IPS-20b (cell line): ENCODE results near the gene DOCK4.

Experiments
- H3K27ac ChIP-seq: one replicate; pipeline ENCODE4 v1.5.1; 2013; ENCODE audit warnings: low read length
- H3K27me3 ChIP-seq: 2 replicates; pipeline ENCODE4 v1.6.1; 2013; ENCODE audit warnings: mild to moderate bottlenecking, low read length, inconsistent platforms; ENCODE audit not compliant: insufficient read depth
- H3K36me3 ChIP-seq: 2 replicates; pipeline ENCODE4 v1.6.1; 2013; ENCODE audit warnings: low read depth, mild to moderate bottlenecking, inconsistent platforms, low read length, moderate library complexity; ENCODE audit not compliant: insufficient read depth
- H3K4me1 ChIP-seq: 2 replicates; pipeline ENCODE4 v1.6.1; 2013; ENCODE audit warnings: mild to moderate bottlenecking, control low read depth, inconsistent platforms, low read length, moderate library complexity; ENCODE audit not compliant: insufficient read depth
- H3K4me3 ChIP-seq: 2 replicates; pipeline ENCODE4 v1.5.1; 2013; ENCODE audit warnings: mild to moderate bottlenecking, low read length, inconsistent platforms
- H3K9ac ChIP-seq: 2 replicates; pipeline ENCODE4 v1.6.1; 2013; ENCODE audit warnings: low read depth, mild to moderate bottlenecking, inconsistent platforms, low read length, moderate library complexity
- H3K9me3 ChIP-seq: 2 replicates; pipeline ENCODE4 v1.6.1; 2013; ENCODE audit warnings: mild to moderate bottlenecking, low read depth, low read length, inconsistent platforms; ENCODE audit not compliant: insufficient read depth

DOCK4 gene

DNA sequence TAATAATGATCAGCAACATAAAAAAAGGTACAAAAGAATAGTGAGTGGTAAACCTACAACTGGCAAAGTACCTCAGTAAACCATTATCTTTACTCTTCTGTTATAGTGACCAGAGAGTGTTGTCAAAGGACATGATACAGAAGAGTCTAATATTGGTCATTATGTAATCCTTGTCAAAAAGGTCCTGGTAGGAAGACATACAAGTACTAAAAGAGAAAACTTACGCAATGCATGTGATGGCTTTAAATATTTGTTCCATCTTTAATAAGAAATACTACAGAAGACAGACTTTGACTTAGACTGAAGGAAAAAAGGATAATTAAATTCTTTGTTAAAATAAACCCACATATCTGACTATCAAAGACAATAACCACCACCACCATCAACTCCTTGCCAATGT, 6.5 kb downstream of the DOCK4 start:
- no peaks in the 10 kb centered on the region; the same call in 1 of the 2 replicates for H3K27me3 ChIP-seq
- peaks cover 3% of the 10 kb centered on the region; the same call in 1 of the 2 replicates for H3K4me1 ChIP-seq
- no peak overlapping the region for H3K4me3 ChIP-seq
- no peaks in the 10 kb centered on the region for H3K9me3 ChIP-seq
- no peaks in the 10 kb centered on the region for H3K36me3 ChIP-seq
- no peak overlapping the region for H3K9ac ChIP-seq
- H3K27ac ChIP-seq: no peak overlapping the region

DNA sequence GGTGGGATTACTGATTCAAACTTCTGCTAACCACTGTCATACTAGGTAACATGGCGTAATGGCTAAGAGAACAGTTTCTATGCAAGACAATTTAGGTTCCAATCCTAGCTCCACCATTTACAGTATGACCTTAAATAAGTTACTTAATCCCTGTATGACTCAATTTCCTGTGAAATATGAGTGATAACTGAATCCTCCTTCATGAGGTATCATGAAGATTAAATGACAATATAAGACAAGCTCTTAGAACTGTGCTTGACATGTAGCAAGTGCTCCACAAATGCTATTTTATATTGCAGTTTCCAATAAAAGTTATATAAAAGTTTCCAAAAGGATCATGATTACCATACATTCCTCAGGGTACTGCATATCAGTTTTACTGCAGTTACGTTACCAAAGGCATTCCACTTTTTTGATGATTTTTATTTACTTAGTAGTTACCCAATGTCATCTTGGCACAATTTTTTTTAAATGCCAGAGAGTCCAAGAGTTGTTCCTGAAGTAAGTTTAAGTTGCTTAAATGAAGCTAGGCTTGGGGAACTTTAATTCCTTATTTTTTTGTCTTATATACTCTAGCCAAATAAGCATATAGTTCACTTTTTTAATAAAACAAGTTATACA, 7.1 kb downstream of the DOCK4 start:
- H3K4me3 ChIP-seq: no peak overlapping the region
- H3K36me3 ChIP-seq: no peaks in the 10 kb centered on the region
- H3K4me1 ChIP-seq: peaks cover 3% of the 10 kb centered on the region; the same call in 1 of the 2 replicates
- no peak overlapping the region for H3K9ac ChIP-seq
- no peaks in the 10 kb centered on the region for H3K9me3 ChIP-seq
- no peaks in the 10 kb centered on the region; the same call in 1 of the 2 replicates for H3K27me3 ChIP-seq
- no peak overlapping the region for H3K27ac ChIP-seq

DNA sequence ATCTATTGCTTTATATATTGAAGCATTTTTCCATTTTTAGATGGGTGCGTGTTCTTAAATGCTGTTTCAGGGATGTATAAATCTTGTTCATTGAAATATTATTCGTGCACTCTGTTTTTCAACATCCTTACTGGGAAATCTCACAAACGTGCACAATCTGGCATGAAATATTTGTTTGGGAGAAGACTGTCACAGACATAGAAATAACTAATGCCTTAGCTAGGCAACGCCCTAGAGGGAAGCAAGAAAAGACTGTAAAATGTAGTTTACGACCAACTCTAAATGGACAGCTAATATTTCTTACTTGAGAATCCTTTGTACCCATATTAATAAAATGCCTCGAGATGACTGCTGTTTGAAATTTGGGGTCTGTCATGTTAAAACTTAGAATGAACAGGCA, 8.9 kb downstream of the DOCK4 start:
- Histone ChIP-seq H3K4me1 (no peaks in the 10 kb centered on the region), H3K27ac (no peak overlapping the region), H3K36me3 (no peaks in the 10 kb centered on the region), H3K27me3 (no peaks in the 10 kb centered on the region), H3K9me3 (no peaks in the 10 kb centered on the region), H3K9ac (no peak overlapping the region), H3K4me3 (no peak overlapping the region)

DNA sequence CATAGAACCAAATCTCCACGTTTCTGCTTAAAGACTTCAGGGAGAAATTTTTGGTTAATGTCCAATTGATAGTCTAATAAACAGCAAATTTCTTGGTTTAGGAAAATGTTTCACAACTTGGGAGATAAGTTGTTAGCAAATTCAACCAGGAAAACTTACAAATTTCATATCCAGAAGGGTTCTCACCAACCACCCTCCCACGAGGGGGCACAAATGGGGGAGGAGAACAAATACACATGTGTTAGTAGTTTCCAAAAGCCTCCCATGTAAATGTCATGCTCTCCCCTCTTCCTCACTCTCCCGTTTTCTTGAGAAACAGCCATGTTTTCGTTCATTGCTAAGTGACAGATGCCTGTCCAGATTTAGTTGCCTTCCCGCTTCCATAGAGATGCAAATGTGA, 10.5 kb downstream of the DOCK4 start:
- Histone ChIP-seq H3K9ac (no peak overlapping the region), H3K4me3 (no peak overlapping the region), H3K36me3 (no peaks in the 10 kb centered on the region), H3K9me3 (no peaks in the 10 kb centered on the region), H3K27me3 (no peaks in the 10 kb centered on the region), H3K27ac (no peak overlapping the region), H3K4me1 (no peaks in the 10 kb centered on the region)

- Histone ChIP-seq H3K4me3 (no peak overlapping the region), H3K4me1 (no peaks in the 10 kb centered on the region), H3K9me3 (no peaks in the 10 kb centered on the region), H3K27me3 (no peaks in the 10 kb centered on the region), H3K36me3 (no peaks in the 10 kb centered on the region), H3K9ac (no peak overlapping the region), H3K27ac (no peak overlapping the region)
Measured at GRCh38 chr7:112193915-112194502, 12.2 kb downstream of the DOCK4 start.

DNA sequence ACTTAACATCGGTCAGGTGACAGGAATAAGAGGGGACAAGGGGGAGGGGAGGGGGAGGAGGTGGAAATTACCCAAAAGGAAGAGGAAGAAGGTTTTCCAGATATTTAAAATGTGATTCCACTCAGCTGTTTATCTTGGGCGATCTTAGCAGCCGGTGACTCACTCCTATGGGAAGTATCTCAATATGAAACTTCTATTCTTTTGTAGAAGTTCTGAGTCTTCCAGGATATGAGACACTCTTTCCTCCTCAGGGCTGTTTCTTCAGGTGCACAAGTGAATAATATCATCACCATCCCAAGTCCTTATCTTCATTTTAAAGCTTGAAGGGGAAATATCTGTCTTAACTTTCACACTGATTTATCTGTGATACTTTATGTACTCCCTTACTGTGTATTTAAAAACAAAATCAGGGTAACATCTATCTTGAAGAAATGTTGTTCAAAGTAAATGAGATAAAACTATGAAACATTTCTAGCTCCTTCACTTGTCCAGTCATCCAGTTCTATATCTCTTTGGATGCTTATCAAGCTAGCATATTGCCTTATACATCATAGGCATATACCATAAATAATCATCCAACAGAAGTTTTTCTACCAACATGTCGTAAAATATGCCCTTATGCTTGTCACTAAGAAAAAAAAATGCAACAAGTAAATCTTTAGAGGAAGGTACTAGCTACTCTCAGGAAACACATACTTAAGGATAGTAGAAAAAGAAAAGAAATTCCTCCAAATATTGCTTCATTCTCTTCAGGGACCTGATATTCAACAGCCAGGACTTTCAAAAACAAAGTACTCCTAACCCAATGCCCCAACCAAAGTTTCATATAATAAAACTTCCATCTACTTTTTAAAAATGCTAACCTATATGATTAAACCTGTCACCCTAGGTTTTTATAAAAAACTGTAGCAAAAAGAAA, 13.7 kb downstream of the DOCK4 start:
- Histone ChIP-seq H3K9ac (no peak overlapping the region), H3K4me1 (no peaks in the 10 kb centered on the region), H3K36me3 (no peaks in the 10 kb centered on the region), H3K4me3 (no peak overlapping the region), H3K27me3 (no peaks in the 10 kb centered on the region), H3K27ac (no peak overlapping the region), H3K9me3 (no peaks in the 10 kb centered on the region)

GRCh38 chr7:112190120-112190519, 16.1 kb downstream of the DOCK4 start:
- Histone ChIP-seq H3K36me3 (no peaks in the 10 kb centered on the region), H3K27ac (no peak overlapping the region), H3K9ac (no peak overlapping the region), H3K4me1 (no peaks in the 10 kb centered on the region), H3K27me3 (no peaks in the 10 kb centered on the region), H3K4me3 (no peak overlapping the region), H3K9me3 (no peaks in the 10 kb centered on the region)

DNA sequence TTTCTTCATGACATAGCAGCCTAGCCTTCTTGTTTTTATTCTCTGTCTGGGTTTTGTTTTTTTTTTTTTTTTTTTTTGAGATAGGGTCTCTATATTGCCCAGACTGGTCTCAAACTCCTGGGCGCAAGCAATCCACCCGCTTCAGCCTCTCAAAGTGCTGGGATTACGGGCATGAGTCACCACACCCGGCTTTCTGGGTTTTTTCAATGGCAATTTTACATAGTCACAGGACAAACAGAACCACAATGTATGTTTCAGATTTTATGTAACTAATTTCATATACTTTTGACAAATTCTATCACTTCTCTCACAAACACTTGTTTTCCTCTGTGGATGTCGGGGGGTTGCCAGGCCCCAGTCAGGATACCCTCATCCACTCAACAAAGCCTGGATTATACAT, 16.5 kb downstream of the DOCK4 start:
- Histone ChIP-seq H3K9ac (no peak overlapping the region), H3K9me3 (no peaks in the 10 kb centered on the region), H3K4me3 (no peak overlapping the region), H3K36me3 (no peaks in the 10 kb centered on the region), H3K27ac (no peak overlapping the region), H3K4me1 (no peaks in the 10 kb centered on the region), H3K27me3 (no peaks in the 10 kb centered on the region)

DNA sequence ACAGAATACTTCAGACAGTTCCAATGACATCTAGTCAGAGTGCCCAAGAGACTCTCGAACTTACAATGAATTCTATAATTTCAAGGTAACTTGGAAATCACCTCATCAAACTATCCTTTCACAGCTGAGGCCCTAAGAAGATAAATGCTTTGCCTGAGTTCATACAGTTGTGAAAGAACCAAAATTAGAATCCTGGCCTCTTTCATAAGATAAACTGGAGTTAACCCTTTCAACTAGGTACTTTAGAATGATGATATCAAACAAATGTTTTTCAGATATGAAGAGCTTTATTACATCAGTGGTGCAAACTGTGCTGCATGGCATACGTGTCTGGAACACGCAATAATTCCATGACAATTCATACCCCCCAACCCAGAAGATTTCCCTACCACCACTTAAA, 17.9 kb downstream of the DOCK4 start:
- H3K9ac ChIP-seq: no peak overlapping the region
- H3K4me3 ChIP-seq: no peak overlapping the region
- H3K27ac ChIP-seq: no peak overlapping the region
- no peaks in the 10 kb centered on the region for H3K9me3 ChIP-seq
- no peaks in the 10 kb centered on the region for H3K4me1 ChIP-seq
- no peaks in the 10 kb centered on the region for H3K36me3 ChIP-seq
- no peaks in the 10 kb centered on the region for H3K27me3 ChIP-seq

GRCh38 chr7:112186300-112186699, 19.9 kb downstream of the DOCK4 start:
- H3K4me1 ChIP-seq: no peaks in the 10 kb centered on the region
- H3K36me3 ChIP-seq: no peaks in the 10 kb centered on the region
- H3K27ac ChIP-seq: no peak overlapping the region
- no peak overlapping the region for H3K9ac ChIP-seq
- no peak overlapping the region for H3K4me3 ChIP-seq
- H3K9me3 ChIP-seq: no peaks in the 10 kb centered on the region
- H3K27me3 ChIP-seq: no peaks in the 10 kb centered on the region

GRCh38 chr7:112185005-112185834, 21.0 kb downstream of the DOCK4 start:
- Histone ChIP-seq H3K27me3 (no peaks in the 10 kb centered on the region), H3K4me3 (no peak overlapping the region), H3K9me3 (no peaks in the 10 kb centered on the region), H3K4me1 (no peaks in the 10 kb centered on the region), H3K27ac (no peak overlapping the region), H3K9ac (no peak overlapping the region), H3K36me3 (no peaks in the 10 kb centered on the region)
